Omental fat pad (tissue), 4 donors: ENCODE results near the gene SMARCB1. TPM values are rescaled to one million over a fixed set of nuclear protein-coding genes. Genes with fewer than 3 reads are reported as not detected.

ENCODE experiments used
- ATAC-seq: fragments of 150-250 bp; one replicate; pipeline ENCODE4 v1.9.1; 2016; ENCODE audit warnings: mild to moderate bottlenecking, moderate library complexity; ENCODE audit not compliant: low FRiP score
- DNase-seq: peaks from one replicate; pipeline ENCODE4 v3.0.0-alpha.2; 2019; ENCODE audit warnings: low spot score
- CTCF ChIP-seq, 3 donors: fragments of 450-650 bp; IDR thresholded peaks; one replicate each; pipeline ENCODE4 v1.5.1; 2016 to 2017; ENCODE audit warnings: antibody characterized with exemption in 3 of 3, mild to moderate bottlenecking in 3 of 3, moderate library complexity in 2 of 3
- total RNA-seq, 4 donors: library from RNA; depleted of rRNA; stranded (reverse); fragments of >200 nt; gene quantifications; one replicate each; pipeline ENCODE4 v1.1.0, GENCODE V29; 2016

The SMARCB1 gene
- total RNA-seq, 4 donors from 2014 or later = 38.8 to 50.9 (median 47.6) TPM

DNA sequence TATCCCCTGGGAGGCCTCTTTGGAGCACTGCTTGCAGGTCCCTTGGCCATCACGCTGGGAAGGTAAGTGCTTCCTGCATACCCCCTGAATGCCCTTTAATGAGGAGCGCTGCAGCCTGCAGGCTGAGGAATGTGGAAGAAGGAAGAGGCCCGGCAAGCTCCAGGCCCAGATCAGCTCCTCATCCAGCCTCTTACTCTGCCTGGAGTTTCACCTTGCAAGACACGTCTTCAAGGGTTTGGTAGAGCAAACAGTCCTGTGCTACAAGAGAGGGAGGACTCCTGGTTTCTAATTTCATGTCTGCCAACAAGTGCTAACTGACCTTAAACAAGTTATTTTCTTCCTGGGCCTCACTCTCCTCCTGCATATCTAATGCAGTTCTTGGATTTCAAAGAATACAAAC, 81.8 kb downstream of the SMARCB1 start:
- TF ChIP-seq CTCF (IDR thresholded peaks at IDR 0.05) = no peak
- DNase-seq (no peak), ATAC-seq (no peak)

DNA sequence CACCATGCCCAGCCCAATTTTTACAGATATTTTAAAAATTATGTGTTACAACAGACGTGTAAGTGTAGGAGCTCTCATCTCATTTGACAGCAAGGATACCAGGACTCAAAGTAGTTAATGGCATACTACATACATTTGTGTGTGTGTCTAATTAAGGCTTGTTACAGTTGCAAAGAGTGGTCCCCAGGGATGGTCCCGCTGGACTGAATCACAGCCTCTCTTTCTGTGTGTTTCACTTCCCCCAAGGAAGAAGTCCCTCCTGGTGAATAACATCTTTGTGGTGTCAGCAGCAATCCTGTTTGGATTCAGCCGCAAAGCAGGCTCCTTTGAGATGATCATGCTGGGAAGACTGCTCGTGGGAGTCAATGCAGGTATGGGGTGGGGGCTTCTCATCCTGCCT, 88.1 kb downstream of the SMARCB1 start:
- ATAC-seq (no peak), DNase-seq (no peak)
- no peak for TF ChIP-seq CTCF (IDR thresholded peaks at IDR 0.05)

GRCh38 chr22:23875801-23876200, 89.0 kb downstream of the SMARCB1 start:
- DNase-seq (no peak), ATAC-seq (no peak)
- TF ChIP-seq CTCF (IDR thresholded peaks at IDR 0.05) = no peak

- no peak for ATAC-seq
- no peak for DNase-seq
- TF ChIP-seq CTCF (IDR thresholded peaks at IDR 0.05) = no peak
Measured at GRCh38 chr22:23877566-23877965, 90.8 kb downstream of the SMARCB1 start.

DNA sequence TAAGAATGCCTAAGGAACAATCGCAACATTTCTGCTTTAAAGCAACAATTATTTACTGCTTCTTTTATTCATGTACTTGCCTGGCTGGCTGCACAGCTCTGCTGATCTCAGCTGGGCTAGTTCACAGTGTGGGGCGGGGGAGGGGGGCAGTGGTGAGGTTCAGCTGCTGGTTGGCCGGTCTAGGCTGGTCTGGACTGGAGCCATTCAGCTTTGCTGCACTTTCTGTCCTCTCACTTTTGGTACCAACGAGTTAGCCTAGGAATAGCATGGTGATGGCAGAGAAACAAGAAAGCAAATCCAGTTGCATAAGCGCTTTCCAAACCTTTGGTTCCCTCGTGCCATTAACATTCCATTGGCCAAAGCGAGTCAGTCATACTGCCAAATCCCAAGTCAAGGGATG, 91.5 kb downstream of the SMARCB1 start:
- no peak for ATAC-seq

DNA sequence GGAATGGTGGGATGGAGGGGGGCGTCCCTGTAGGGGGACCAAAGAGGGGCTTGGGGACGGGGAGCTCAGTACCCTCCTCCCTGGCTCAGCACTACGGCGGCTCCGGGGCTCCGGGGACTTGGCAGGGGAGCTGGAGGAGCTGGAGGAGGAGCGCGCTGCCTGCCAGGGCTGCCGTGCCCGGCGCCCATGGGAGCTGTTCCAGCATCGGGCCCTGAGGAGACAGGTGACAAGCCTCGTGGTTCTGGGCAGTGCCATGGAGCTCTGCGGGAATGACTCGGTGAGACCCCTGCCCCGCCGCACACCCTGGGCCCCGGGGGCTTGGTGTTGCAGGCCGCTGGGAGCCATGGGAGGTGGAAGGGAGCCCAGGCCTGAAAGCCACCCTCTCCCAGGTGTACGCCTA, 95.6 kb downstream of the SMARCB1 start:
- no peak for TF ChIP-seq CTCF (IDR thresholded peaks at IDR 0.05)

More for the DNA sequence above, 91.5 kb downstream of the SMARCB1 start:
- no peak for DNase-seq
- no peak for TF ChIP-seq CTCF (IDR thresholded peaks at IDR 0.05)

GRCh38 chr22:23883658-23884057, 96.9 kb downstream of the SMARCB1 start:
- no peak for DNase-seq
- no peak for TF ChIP-seq CTCF (IDR thresholded peaks at IDR 0.05)
- ATAC-seq = no peak

More for the DNA sequence above, 95.6 kb downstream of the SMARCB1 start:
- DNase-seq (no peak), ATAC-seq (no peak)
